Fibroblast of lung (primary cell): ENCODE data around the gene SDHAF1. TPM values are rescaled to one million over a fixed set of nuclear protein-coding genes. Genes with fewer than 3 reads are reported as not detected.
"Not testable (repeated sequence)": the region's sequence is repeated elsewhere in the genome, so short reads cannot be mapped to it uniquely, and the experiment has no call there.

ENCODE experiments used
- DNase-seq, 2 donors: peaks; one replicate each; pipeline versions ENCODE4 v3.0.0 to v3.0.0-alpha.2; 2010; ENCODE audit warnings: low read depth in 2 of 2
- H2AFZ ChIP-seq: 2 replicates; pipeline ENCODE4 v1.5.1; 2012; ENCODE audit warnings: low read length, control low read depth, inconsistent platforms
- H3K27ac ChIP-seq: 2 replicates; pipeline ENCODE4 v1.5.1; 2011; ENCODE audit warnings: low read length, control low read depth; ENCODE audit not compliant: insufficient read depth
- H3K27me3 ChIP-seq: 2 replicates; pipeline ENCODE4 v1.5.1; 2011; ENCODE audit warnings: mild to moderate bottlenecking, low read length; ENCODE audit not compliant: control insufficient read depth, insufficient read depth
- H3K36me3 ChIP-seq: 2 replicates; pipeline ENCODE4 v1.5.1; 2011; ENCODE audit warnings: low read length; ENCODE audit not compliant: control insufficient read depth, insufficient read depth
- H3K4me1 ChIP-seq: 2 replicates; pipeline ENCODE4 v1.5.1; 2011; ENCODE audit warnings: low read length; ENCODE audit not compliant: control insufficient read depth, insufficient read depth; ENCODE audit errors: extremely low read depth
- H3K4me2 ChIP-seq: 2 replicates; pipeline ENCODE4 v1.5.1; 2011; ENCODE audit warnings: low read length, control low read depth; ENCODE audit not compliant: insufficient read depth; ENCODE audit errors: extremely low read depth
- H3K4me3 ChIP-seq, 4 experiments: fragments of 200-600 bp in 1 of 4; sonication (generic) in 1 of 4; replicated peaks in 1 of 4; 2 replicates each; pipeline ENCODE4 v1.5.1; 2011 to 2016; ENCODE audit warnings: low read length in 4 of 4, low read depth in 3 of 4, mild to moderate bottlenecking in 3 of 4, control low read depth in 2 of 4, inconsistent platforms in 1 of 4, mixed read lengths in 1 of 4; ENCODE audit not compliant: insufficient read depth in 1 of 4; ENCODE audit errors: control extremely low read depth in 1 of 4
- H3K79me2 ChIP-seq: 2 replicates; pipeline ENCODE4 v1.5.1; 2012; ENCODE audit warnings: mild to moderate bottlenecking, low read length, inconsistent platforms; ENCODE audit not compliant: control insufficient read depth, insufficient read depth
- H3K9ac ChIP-seq: 2 replicates; pipeline ENCODE4 v1.5.1; 2011; ENCODE audit warnings: mild to moderate bottlenecking, low read length, control low read depth; ENCODE audit not compliant: insufficient read depth
- H3K9me3 ChIP-seq: 2 replicates; pipeline ENCODE4 v1.5.1; 2012; ENCODE audit warnings: low read depth, low read length; ENCODE audit not compliant: control insufficient read depth, insufficient read depth
- H4K20me1 ChIP-seq: 2 replicates; pipeline ENCODE4 v1.5.1; 2011; ENCODE audit warnings: low read length; ENCODE audit not compliant: control insufficient read depth, insufficient read depth; ENCODE audit errors: extremely low read depth
- CTCF ChIP-seq, 2 donors: IDR thresholded peaks in 1 of 2; conservative IDR thresholded peaks in 1 of 2; 1 replicate in 1 of 2; 2 replicates in 1 of 2; pipeline ENCODE4 v1.5.1; 2011 to 2012; ENCODE audit warnings: low read length in 2 of 2, control low read depth in 1 of 2, inconsistent platforms in 1 of 2, low read depth in 1 of 2, mild to moderate bottlenecking in 1 of 2
- EZH2 ChIP-seq: IDR thresholded peaks from 2 replicates; pipeline ENCODE4 v1.5.1; 2012; ENCODE audit warnings: low read length, control low read depth, mild to moderate bottlenecking; ENCODE audit errors: missing control alignments
- polyA plus RNA-seq, 2 donors: library from polyadenylated mRNA; depleted of rRNA in 1 of 2; stranded (reverse) in 1 of 2; unstranded in 1 of 2; fragments of >200 nt; gene quantifications; 2 replicates each; pipeline ENCODE4 v1.2.1, GENCODE V29; 2011 to 2012; ENCODE audit warnings: missing spikeins in 1 of 2
- total RNA-seq: library from RNA; depleted of rRNA; stranded (reverse); fragments of >200 nt; gene quantifications from 2 replicates; pipeline ENCODE4 v1.2.1, GENCODE V29; 2014

The SDHAF1 gene
- total and polyA plus RNA-seq, 2 donors (not counting 1 experiment from before 2014, with no cell fraction given), result 6.4 to 7.8 TPM

- no peak overlapping the region for H2AFZ ChIP-seq
These were observed 16.1 kb upstream of the SDHAF1 start for GRCh38 chr19:35978832-35979365.

GRCh38 chr19:35980997-35981396 lies 14.0 kb upstream of the SDHAF1 start:
- not testable (repeated sequence) for H3K27me3 ChIP-seq, H3K79me2 ChIP-seq, H3K4me1 ChIP-seq, H4K20me1 ChIP-seq, H3K9ac ChIP-seq, H3K36me3 ChIP-seq, H3K4me2 ChIP-seq, H3K4me3 ChIP-seq, DNase-seq, H2AFZ ChIP-seq, H3K27ac ChIP-seq, H3K9me3 ChIP-seq

More at GRCh38 chr19:35978832-35979365, 16.1 kb upstream of the SDHAF1 start:
- H3K79me2 ChIP-seq, result no peaks in the 10 kb centered on the region
- no peaks in the 10 kb centered on the region for H3K36me3 ChIP-seq
- no peak overlapping the region for H3K4me2 ChIP-seq
- DNase-seq, result no peak
- TF ChIP-seq CTCF (conservative IDR thresholded peaks at IDR 0.05 in 1 of 2, IDR thresholded peaks at IDR 0.05 in 1 of 2; ENCODE audit: low read depth in 1 of 2, low read length in 2 of 2) (no peak), EZH2 (no peak)
- H3K4me3 ChIP-seq, result no peak overlapping the region
- no peak overlapping the region for H3K9ac ChIP-seq
- H3K4me1 ChIP-seq, result no peaks in the 10 kb centered on the region
- no peak overlapping the region for H3K27ac ChIP-seq
- H4K20me1 ChIP-seq, result no peaks in the 10 kb centered on the region
- H3K9me3 ChIP-seq, result no peaks in the 10 kb centered on the region
- no peaks in the 10 kb centered on the region for H3K27me3 ChIP-seq

- H3K79me2 ChIP-seq, result no peaks in the 10 kb centered on the region
- H3K36me3 ChIP-seq, result no peaks in the 10 kb centered on the region
- TF ChIP-seq CTCF (conservative IDR thresholded peaks at IDR 0.05 in 1 of 2, IDR thresholded peaks at IDR 0.05 in 1 of 2; ENCODE audit: low read depth in 1 of 2, low read length in 2 of 2), result no peak
- TF ChIP-seq EZH2, result no peak
- H3K27me3 ChIP-seq, result peaks cover 10% of the 10 kb centered on the region
- no peak overlapping the region for H3K9ac ChIP-seq
- no peak for DNase-seq
- H3K4me3 ChIP-seq, result no peak overlapping the region
- no peak overlapping the region for H2AFZ ChIP-seq
- no peaks in the 10 kb centered on the region for H3K9me3 ChIP-seq
- H3K4me2 ChIP-seq, result no peak overlapping the region
- H3K27ac ChIP-seq, result no peak overlapping the region
- H3K4me1 ChIP-seq, result no peaks in the 10 kb centered on the region
- no peaks in the 10 kb centered on the region for H4K20me1 ChIP-seq
These were observed 11.8 kb upstream of the SDHAF1 start for GRCh38 chr19:35983177-35983576.
